Sigmoid colon (tissue), 7 donors: Measurements from ENCODE around the gene C2orf81. TPM values are rescaled to one million over a fixed set of nuclear protein-coding genes. Genes with fewer than 3 reads are reported as not detected.
"Not testable (repeated sequence)": the region's sequence is repeated elsewhere in the genome, so short reads cannot be mapped to it uniquely, and the experiment has no call there.

Experiments
- DNase-seq: peaks from one replicate; pipeline ENCODE4 v3.0.0-alpha.2; 2019
- H3K27ac ChIP-seq, 4 donors: fragments of 200-600 bp; sonication (generic); one replicate each; pipeline ENCODE4 v1.5.1; 2016 to 2019; ENCODE audit warnings: mild to moderate bottlenecking in 1 of 4
- H3K27me3 ChIP-seq, 3 donors: fragments of 200-600 bp; sonication (generic); one replicate each; pipeline ENCODE4 v1.5.1; 2019; ENCODE audit warnings: mild to moderate bottlenecking in 1 of 3
- H3K36me3 ChIP-seq, 4 donors: fragments of 200-600 bp; sonication (generic); one replicate each; pipeline ENCODE4 v1.5.1; 2016 to 2019
- H3K4me1 ChIP-seq, 4 donors: fragments of 200-600 bp; sonication (generic); one replicate each; pipeline ENCODE4 v1.5.1; 2017 to 2019
- H3K4me3 ChIP-seq, 4 donors: fragments of 200-600 bp; sonication (generic); one replicate each; pipeline ENCODE4 v1.5.1; 2017 to 2019; ENCODE audit warnings: mild to moderate bottlenecking in 2 of 4, moderate library complexity in 1 of 4
- H3K9me3 ChIP-seq, 4 donors: fragments of 200-600 bp in 3 of 4; sonication (generic) in 3 of 4; one replicate each; pipeline versions ENCODE4 v1.5.1 to v1.6.1; 2013 to 2019
- EP300 ChIP-seq, 4 donors: sonication (generic); formaldehyde crosslinking; IDR thresholded peaks; one replicate each; pipeline ENCODE4 v1.6.1; 2017; ENCODE audit warnings: antibody characterized with exemption in 4 of 4
- POLR2A ChIP-seq, 2 donors: fragments of 450-650 bp; IDR thresholded peaks; one replicate each; pipeline ENCODE4 v1.6.1; 2016; ENCODE audit warnings: antibody characterized with exemption in 2 of 2, mild to moderate bottlenecking in 2 of 2, moderate library complexity in 2 of 2
- POLR2AphosphoS5 ChIP-seq, 4 donors: sonication (generic); formaldehyde crosslinking; IDR thresholded peaks; one replicate each; pipeline ENCODE4 v1.6.1; 2017; ENCODE audit warnings: antibody characterized with exemption in 4 of 4
- WGBS, 2 donors: extraction: QIAGEN DNeasy Blood & Tissue Kit; methylation state at CpG; one replicate each; pipeline ENCODE4 v1.1.7; 2013; 5-methylcytosine and 5-hydroxymethylcytosine counted together
- intact Hi-C: fragments of 100-400 bp; cut with DNase I; formaldehyde crosslinking; loops from one replicate; pipeline ENCODE4 v1.15.1; 2023
- polyA plus RNA-seq, 3 donors: library from polyadenylated mRNA; stranded (reverse); fragments of 200-250 nt; gene quantifications; one replicate each; pipeline ENCODE4 v1.2.3, GENCODE V29; 2013
- total RNA-seq, 4 donors: library from RNA; depleted of rRNA; stranded (reverse); fragments of >200 nt; gene quantifications; one replicate each; pipeline ENCODE4 v1.1.0, GENCODE V29; 2016
- TF ChIP-seq, protein P1 (sequence below), 4 experiments: fragments of 450-650 bp in 3 of 4; fragments of 200-600 bp in 1 of 4; IDR thresholded peaks; one replicate each; pipeline ENCODE4 v1.5.1; 2016 to 2019; ENCODE audit warnings: antibody characterized with exemption in 4 of 4, mild to moderate bottlenecking in 3 of 4, moderate library complexity in 2 of 4
- donor health status: healthy with polysubstance abuse.
- donor health status: Bipolar disorder and iron deficiency.
- donor health status: healthy.

The C2orf81 gene
- total and polyA plus RNA-seq, 7 donors = 0.46 to 2.2 (median 1.9) TPM; not detected in 1

- Histone ChIP-seq H3K4me1 (no peaks in the 10 kb centered on the region), H3K27me3 (no peaks in the 10 kb centered on the region), H3K4me3 (no peak overlapping the region), H3K27ac (no peak overlapping the region), H3K36me3 (no peaks in the 10 kb centered on the region), H3K9me3 (no peaks in the 10 kb centered on the region)
- DNase-seq = no peak
- no peak for TF ChIP-seq POLR2A (IDR thresholded peaks at IDR 0.05)
- intact Hi-C loops = no loop called here
- WGBS, 2 donors = 85 to 88% methylated on average over 2 of the region's 2 CpGs
Observed at GRCh38 chr2:74448771-74449170, 27.4 kb upstream of the C2orf81 start.

DNA sequence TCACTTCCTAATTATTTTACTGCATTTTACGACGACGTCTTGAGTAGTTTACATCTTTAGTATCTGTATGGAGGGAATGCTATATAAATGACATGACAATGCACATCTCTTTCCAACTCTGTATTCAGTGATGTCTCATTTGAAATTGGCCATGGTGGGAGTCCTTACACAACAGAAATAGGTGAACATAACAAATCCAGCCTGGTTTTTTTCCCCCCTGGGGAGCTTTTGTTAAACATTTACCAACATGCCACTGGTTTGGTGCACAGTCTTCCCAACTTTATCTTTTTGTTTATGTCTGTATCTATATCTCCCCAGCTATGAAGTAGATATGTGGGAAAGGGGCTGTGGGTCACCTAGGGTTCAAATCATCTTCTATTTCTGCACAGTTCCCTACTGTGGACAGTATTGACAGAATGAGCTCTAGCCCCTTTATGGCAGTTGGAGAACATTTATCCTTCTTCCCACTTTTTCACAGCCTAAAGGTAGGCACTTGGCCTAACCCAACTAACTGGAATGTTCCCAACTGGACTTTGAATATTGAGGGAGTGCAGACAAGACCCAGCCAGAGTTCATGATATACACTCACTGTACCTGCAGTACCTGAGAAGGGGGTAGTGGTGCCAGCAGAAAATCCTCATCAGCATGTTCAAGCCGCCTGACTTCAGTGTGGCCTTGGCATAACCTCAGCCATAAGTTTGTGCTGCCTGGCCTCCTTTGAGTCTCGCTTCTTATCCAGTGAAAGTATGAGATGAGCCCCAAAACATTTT is 26.0 kb upstream of the C2orf81 start:
- Histone ChIP-seq H3K27ac (no peak overlapping the region), H3K4me1 (no peaks in the 10 kb centered on the region), H3K27me3 (peaks cover 0 to 11% (median 0%) of the 10 kb centered on the region in 3 donors), H3K36me3 (no peaks in the 10 kb centered on the region), H3K4me3 (no peak overlapping the region), H3K9me3 (no peaks in the 10 kb centered on the region)
- TF ChIP-seq POLR2A (IDR thresholded peaks at IDR 0.05) (no peak), EP300 (IDR thresholded peaks at IDR 0.05) (no peak), POLR2AphosphoS5 (IDR thresholded peaks at IDR 0.05) (no peak)
- TF ChIP-seq, protein P1, sequence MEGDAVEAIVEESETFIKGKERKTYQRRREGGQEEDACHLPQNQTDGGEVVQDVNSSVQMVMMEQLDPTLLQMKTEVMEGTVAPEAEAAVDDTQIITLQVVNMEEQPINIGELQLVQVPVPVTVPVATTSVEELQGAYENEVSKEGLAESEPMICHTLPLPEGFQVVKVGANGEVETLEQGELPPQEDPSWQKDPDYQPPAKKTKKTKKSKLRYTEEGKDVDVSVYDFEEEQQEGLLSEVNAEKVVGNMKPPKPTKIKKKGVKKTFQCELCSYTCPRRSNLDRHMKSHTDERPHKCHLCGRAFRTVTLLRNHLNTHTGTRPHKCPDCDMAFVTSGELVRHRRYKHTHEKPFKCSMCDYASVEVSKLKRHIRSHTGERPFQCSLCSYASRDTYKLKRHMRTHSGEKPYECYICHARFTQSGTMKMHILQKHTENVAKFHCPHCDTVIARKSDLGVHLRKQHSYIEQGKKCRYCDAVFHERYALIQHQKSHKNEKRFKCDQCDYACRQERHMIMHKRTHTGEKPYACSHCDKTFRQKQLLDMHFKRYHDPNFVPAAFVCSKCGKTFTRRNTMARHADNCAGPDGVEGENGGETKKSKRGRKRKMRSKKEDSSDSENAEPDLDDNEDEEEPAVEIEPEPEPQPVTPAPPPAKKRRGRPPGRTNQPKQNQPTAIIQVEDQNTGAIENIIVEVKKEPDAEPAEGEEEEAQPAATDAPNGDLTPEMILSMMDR (IDR thresholded peaks at IDR 0.05) = no peak
- intact Hi-C loops = no loop called here
- DNase-seq = no peak
- WGBS, 2 donors = 46 to 83% methylated on average over 5 of the region's 5 CpGs

DNA sequence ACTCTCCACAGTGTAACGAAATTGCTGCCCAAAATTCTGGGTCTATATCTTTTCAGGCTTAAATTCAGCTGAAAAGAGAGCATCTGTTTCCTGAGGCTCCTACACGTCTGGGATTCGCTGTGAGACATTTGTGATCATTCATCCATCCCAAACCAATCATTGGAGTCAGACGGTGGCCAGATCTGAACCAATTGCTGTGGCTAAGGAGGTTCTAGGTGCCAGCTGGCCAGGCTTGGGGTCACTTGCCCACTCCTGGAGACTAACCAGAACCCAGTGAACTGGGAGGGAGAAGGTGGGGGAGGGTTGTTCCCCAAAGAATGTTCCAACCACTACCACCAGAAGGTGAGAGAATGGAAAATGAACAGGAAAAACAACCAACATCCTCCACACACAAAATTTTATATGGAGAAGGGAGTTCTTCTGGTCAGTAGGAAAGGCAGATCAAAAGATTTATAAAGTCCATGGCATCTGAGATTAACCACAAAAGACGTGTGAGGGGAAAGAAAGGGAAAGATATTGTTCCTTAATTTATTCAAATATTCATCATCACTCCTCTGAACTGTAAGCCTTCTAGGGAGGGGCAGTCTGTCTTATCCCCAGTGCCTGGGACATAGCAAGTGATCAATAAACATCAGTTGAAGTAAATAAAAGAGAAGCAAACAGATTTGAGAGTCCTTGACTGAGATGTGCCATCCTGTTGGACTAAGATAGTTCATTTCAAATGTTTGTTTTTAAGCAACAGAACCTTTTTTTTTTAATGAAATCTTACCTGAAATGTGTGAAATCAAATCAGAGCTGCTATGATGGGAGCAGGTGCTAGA is 23.3 kb upstream of the C2orf81 start:
- 38 to 63% methylated on average over 5 of the region's 5 CpGs for WGBS, 2 donors
- Histone ChIP-seq H3K4me1 (peaks cover 0 to 23% (median 18%) of the 10 kb centered on the region in 4 donors), H3K4me3 (no peak overlapping the region), H3K36me3 (no peaks in the 10 kb centered on the region), H3K27ac (no peak overlapping the region), H3K9me3 (no peaks in the 10 kb centered on the region), H3K27me3 (peaks cover 6 to 27% (median 6%) of the 10 kb centered on the region in 3 donors)
- no peak for DNase-seq
- intact Hi-C loops = no loop called here
- no peak for TF ChIP-seq POLR2AphosphoS5 (IDR thresholded peaks at IDR 0.05)
- no peak for TF ChIP-seq POLR2A (IDR thresholded peaks at IDR 0.05)
- no peak for TF ChIP-seq EP300 (IDR thresholded peaks at IDR 0.05)
- TF ChIP-seq, protein P1 (IDR thresholded peaks at IDR 0.05) = no peak

GRCh38 chr2:74442483-74443297 is 21.3 kb upstream of the C2orf81 start:
- WGBS, 2 donors = 52 to 87% methylated on average over 16 of the region's 16 CpGs
- peak overlapping the region in 2 of 4 donors; percentile 77 to 87 for H3K27ac ChIP-seq
- H3K9me3 ChIP-seq, H3K36me3 ChIP-seq, intact Hi-C loops, DNase-seq: not testable (repeated sequence)
- peak overlapping the region in 3 of 4 donors; percentile 49 to 67 (median 59) for H3K4me3 ChIP-seq
- H3K27me3 ChIP-seq = peaks cover 6 to 27% (median 6%) of the 10 kb centered on the region in 3 donors
- H3K4me1 ChIP-seq = peaks cover 0 to 43% (median 34%) of the 10 kb centered on the region in 4 donors

DNA sequence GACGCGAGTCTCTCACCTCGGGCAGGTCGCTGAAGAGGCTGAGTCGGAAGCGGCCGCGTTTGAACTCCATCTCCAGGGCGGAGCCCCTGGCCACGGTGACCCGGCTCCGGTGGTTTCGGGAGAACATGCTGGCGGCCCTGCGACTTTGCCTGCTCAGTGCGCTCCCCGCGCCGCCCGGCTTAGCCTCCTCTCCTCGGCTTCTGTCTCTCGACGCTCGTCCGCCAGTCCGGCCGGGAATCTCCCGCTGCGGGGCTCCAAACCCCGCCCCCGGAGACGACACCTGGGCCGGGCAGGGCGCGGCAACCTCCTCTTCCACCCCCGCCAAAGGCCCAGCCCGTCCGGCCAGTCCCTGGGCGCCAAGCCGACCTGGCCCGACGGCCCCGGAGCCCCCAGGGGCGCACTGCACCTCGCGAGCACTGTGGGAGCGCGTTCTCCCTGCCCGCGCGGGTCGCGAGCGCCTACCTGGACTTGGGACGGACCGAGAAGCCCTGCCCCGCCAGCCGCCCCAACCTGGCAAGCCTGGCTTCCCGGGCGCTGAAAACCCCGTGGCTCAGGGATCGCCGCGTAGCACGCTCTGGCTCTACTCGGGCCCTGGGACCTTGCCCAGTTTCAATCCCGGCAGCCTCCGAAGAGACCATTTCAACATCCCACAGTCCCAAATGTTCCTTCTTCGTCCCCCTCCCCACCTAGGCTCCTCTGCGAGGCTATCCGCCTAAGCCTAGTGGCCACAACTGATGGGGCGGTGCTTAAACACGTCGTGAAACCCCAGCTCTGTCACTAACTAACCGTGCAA is 20.5 kb upstream of the C2orf81 start, which contains the start of gene RTKN:
TSS of gene RTKN (minus strand) at position 248 of the 793 bp plus-strand sequence. CDS start at position 127, 121 bp downstream.
- peaks cover 6 to 27% (median 6%) of the 10 kb centered on the region in 3 donors for H3K27me3 ChIP-seq
- DNase-seq = peak; percentile 76
- TF ChIP-seq EP300 (IDR thresholded peaks at IDR 0.05) (no peak), POLR2AphosphoS5 (IDR thresholded peaks at IDR 0.05) (peak in 1 of 4 donors; percentile 37)
- peak within 1 kb of the TSS; percentile 77 to 87 (median 84) for H3K27ac ChIP-seq
- peak within 1 kb of the TSS; percentile 49 to 67 (median 54) for H3K4me3 ChIP-seq
- intact Hi-C loops = no loop called here
- 4 to 12% methylated on average over 75 of the region's 75 CpGs for WGBS, 2 donors
- no peaks in the 10 kb centered on the region for H3K9me3 ChIP-seq
- H3K4me1 ChIP-seq = peaks cover 0 to 51% (median 40%) of the 10 kb centered on the region in 4 donors
- no peaks in the 10 kb centered on the region for H3K36me3 ChIP-seq
